GM21717 (cell line): ENCODE measurements around the gene MAL.

ENCODE experiments used
- ATAC-seq: cut with Tn5 transposase; IDR thresholded peaks from one replicate; pipeline ENCODE4 v1.9.1; 2021; ENCODE audit warnings: mild to moderate bottlenecking, moderate library complexity; ENCODE audit not compliant: unreplicated experiment

The MAL gene

GRCh38 chr2:95059656-95060370 is 34.3 kb downstream of the MAL start:
- ATAC-seq, result no peak

- no peak for ATAC-seq
These were observed 35.1 kb downstream of the MAL start for GRCh38 chr2:95060446-95061118.

GRCh38 chr2:95061119-95061512 is 35.6 kb downstream of the MAL start:
- no peak for ATAC-seq

GRCh38 chr2:95061601-95062183 is 36.2 kb downstream of the MAL start:
- ATAC-seq, result no peak

- ATAC-seq, result peak; percentile 22
These were observed 37.0 kb downstream of the MAL start for GRCh38 chr2:95062242-95063085.

- ATAC-seq, result peak; percentile 78
These were observed 37.8 kb downstream of the MAL start for GRCh38 chr2:95063086-95063958.

- no peak for ATAC-seq
These were observed 42.7 kb downstream of the MAL start for GRCh38 chr2:95068256-95068655.

- ATAC-seq, result no peak
These were observed 44.0 kb downstream of the MAL start for GRCh38 chr2:95069465-95069864.

- no peak for ATAC-seq
These were observed 46.3 kb downstream of the MAL start for GRCh38 chr2:95071856-95072255.

GRCh38 chr2:95072424-95072823 is 46.9 kb downstream of the MAL start:
- ATAC-seq, result no peak

- no peak for ATAC-seq
These were observed 48.6 kb downstream of the MAL start for GRCh38 chr2:95073856-95074662.

- ATAC-seq, result no peak
These were observed 49.3 kb downstream of the MAL start for GRCh38 chr2:95074663-95075439.

- ATAC-seq, result no peak
These were observed 50.1 kb downstream of the MAL start for GRCh38 chr2:95075440-95076132.

GRCh38 chr2:95076705-95077529 is 51.4 kb downstream of the MAL start:
- ATAC-seq, result peak; percentile 79

- no peak for ATAC-seq
These were observed 52.0 kb downstream of the MAL start for GRCh38 chr2:95077530-95077825.

- ATAC-seq, result no peak
These were observed 52.5 kb downstream of the MAL start for GRCh38 chr2:95077861-95078603.

GRCh38 chr2:95079199-95079683 is 53.7 kb downstream of the MAL start:
- no peak for ATAC-seq
